Urinary bladder (tissue), 4 donors: ENCODE data around the gene STH. TPM values are rescaled to one million over a fixed set of nuclear protein-coding genes. Genes with fewer than 3 reads are reported as not detected.

Experiments used
- DNase-seq: peaks from one replicate; pipeline ENCODE4 v3.0.0-alpha.2; 2015; ENCODE audit errors: extremely low spot score
- H3K27ac ChIP-seq: one replicate; pipeline ENCODE4 v1.5.1; 2013; ENCODE audit warnings: low read depth, mild to moderate bottlenecking, moderate library complexity
- H3K36me3 ChIP-seq: one replicate; pipeline ENCODE4 v1.6.1; 2013; ENCODE audit warnings: mild to moderate bottlenecking, moderate library complexity; ENCODE audit not compliant: insufficient read depth
- H3K4me1 ChIP-seq: one replicate; pipeline ENCODE4 v1.6.1; 2013; ENCODE audit warnings: mild to moderate bottlenecking, moderate library complexity; ENCODE audit not compliant: insufficient read depth
- H3K4me3 ChIP-seq: one replicate; pipeline ENCODE4 v1.5.1; 2013; ENCODE audit warnings: low read depth, low read length
- WGBS: extraction: QIAGEN DNeasy Blood & Tissue Kit; methylation state at CpG from one replicate; pipeline ENCODE4 v1.1.7; 2013; 5-methylcytosine and 5-hydroxymethylcytosine counted together
- polyA plus RNA-seq: library from polyadenylated mRNA; stranded (reverse); fragments of 200-250 nt; gene quantifications from one replicate; pipeline ENCODE4 v1.2.3, GENCODE V29; 2013
- total RNA-seq: library from RNA; depleted of rRNA; stranded (reverse); fragments of >200 nt; gene quantifications from one replicate; pipeline ENCODE4 v1.2.3, GENCODE V29; 2014
- donor health status: healthy with polysubstance abuse.
- donor health status: healthy.

Gene STH
- total and polyA plus RNA-seq, 2 donors: not detected

GRCh38 chr17:46025510-46026165 lies 26.6 kb downstream of the STH start:
- Histone ChIP-seq H3K4me3 (no peak overlapping the region), H3K27ac (no peak overlapping the region), H3K4me1 (no peaks in the 10 kb centered on the region), H3K36me3 (no peaks in the 10 kb centered on the region)
- no peak for DNase-seq
- 67% methylated on average over 8 of the region's 8 CpGs for WGBS

GRCh38 chr17:46026166-46027047 lies 27.4 kb downstream of the STH start:
- DNase-seq: no peak
- no peak overlapping the region for H3K4me3 ChIP-seq
- no peaks in the 10 kb centered on the region for H3K4me1 ChIP-seq
- 78% methylated on average over 17 of the region's 17 CpGs for WGBS
- H3K27ac ChIP-seq: no peak overlapping the region
- no peaks in the 10 kb centered on the region for H3K36me3 ChIP-seq

GRCh38 chr17:46027048-46027975 lies 28.3 kb downstream of the STH start:
- Histone ChIP-seq H3K27ac (no peak overlapping the region), H3K36me3 (no peaks in the 10 kb centered on the region)
- whole genome bisulfite sequencing: 74% methylated on average over 12 of the region's 12 CpGs

GRCh38 chr17:46027976-46028325 lies 28.9 kb downstream of the STH start:
- no peak overlapping the region for H3K27ac ChIP-seq
- H3K4me1 ChIP-seq: no peaks in the 10 kb centered on the region
- no peaks in the 10 kb centered on the region for H3K36me3 ChIP-seq
- WGBS: 78% methylated on average over 4 of the region's 4 CpGs
- H3K4me3 ChIP-seq: no peak overlapping the region
- DNase-seq: no peak

More at GRCh38 chr17:46027048-46027975, 28.3 kb downstream of the STH start:
- DNase-seq: no peak
- no peaks in the 10 kb centered on the region for H3K4me1 ChIP-seq
- no peak overlapping the region for H3K4me3 ChIP-seq

GRCh38 chr17:46028374-46028773 lies 29.3 kb downstream of the STH start:
- no peak for DNase-seq
- 73% methylated on average over 3 of the region's 3 CpGs for WGBS
- Histone ChIP-seq H3K27ac (no peak overlapping the region), H3K4me1 (no peaks in the 10 kb centered on the region), H3K36me3 (no peaks in the 10 kb centered on the region), H3K4me3 (no peak overlapping the region)

GRCh38 chr17:46028981-46029565 lies 30.0 kb downstream of the STH start:
- no peak overlapping the region for H3K27ac ChIP-seq
- H3K4me1 ChIP-seq: no peaks in the 10 kb centered on the region
- DNase-seq: no peak
- no peak overlapping the region for H3K4me3 ChIP-seq
- WGBS: 77% methylated on average over 4 of the region's 4 CpGs
- no peaks in the 10 kb centered on the region for H3K36me3 ChIP-seq

GRCh38 chr17:46029627-46030026 lies 30.6 kb downstream of the STH start:
- no peak overlapping the region for H3K27ac ChIP-seq
- H3K36me3 ChIP-seq: no peaks in the 10 kb centered on the region
- DNase-seq: no peak
- no peak overlapping the region for H3K4me3 ChIP-seq
- no peaks in the 10 kb centered on the region for H3K4me1 ChIP-seq
- 95% methylated on average over 6 of the region's 6 CpGs for WGBS

- Histone ChIP-seq H3K27ac (no peak overlapping the region), H3K4me3 (no peak overlapping the region), H3K36me3 (no peaks in the 10 kb centered on the region), H3K4me1 (no peaks in the 10 kb centered on the region)
- 74% methylated on average over 3 of the region's 3 CpGs for WGBS
- DNase-seq: no peak
Observed at GRCh38 chr17:46030752-46031151, 31.7 kb downstream of the STH start.

- DNase-seq: no peak
- Histone ChIP-seq H3K4me1 (no peaks in the 10 kb centered on the region), H3K4me3 (no peak overlapping the region), H3K36me3 (peaks cover 3% of the 10 kb centered on the region), H3K27ac (no peak overlapping the region)
- 94% methylated on average over 16 of the region's 16 CpGs for WGBS
Observed at GRCh38 chr17:46031440-46031839, 32.4 kb downstream of the STH start.

GRCh38 chr17:46031920-46032319 lies 32.9 kb downstream of the STH start:
- no peaks in the 10 kb centered on the region for H3K4me1 ChIP-seq
- WGBS: 82% methylated on average over 8 of the region's 8 CpGs
- no peak for DNase-seq
- peaks cover 3% of the 10 kb centered on the region for H3K36me3 ChIP-seq
- no peak overlapping the region for H3K27ac ChIP-seq
- H3K4me3 ChIP-seq: no peak overlapping the region

- H3K4me3 ChIP-seq: no peak overlapping the region
- no peak overlapping the region for H3K27ac ChIP-seq
- DNase-seq: no peak
- 96% methylated on average over 11 of the region's 11 CpGs for WGBS
- H3K36me3 ChIP-seq: peaks cover 3% of the 10 kb centered on the region
- no peaks in the 10 kb centered on the region for H3K4me1 ChIP-seq
Observed at GRCh38 chr17:46032909-46033308, 33.9 kb downstream of the STH start.

GRCh38 chr17:46033392-46033791 lies 34.3 kb downstream of the STH start:
- no peak overlapping the region for H3K27ac ChIP-seq
- H3K36me3 ChIP-seq: peaks cover 3% of the 10 kb centered on the region
- 90% methylated on average over 3 of the region's 3 CpGs for WGBS
- no peak for DNase-seq
- no peak overlapping the region for H3K4me3 ChIP-seq
- H3K4me1 ChIP-seq: no peaks in the 10 kb centered on the region

GRCh38 chr17:46035112-46035818 lies 36.2 kb downstream of the STH start:
- H3K27ac ChIP-seq: no peak overlapping the region
- 83% methylated on average over 3 of the region's 3 CpGs for WGBS
- H3K36me3 ChIP-seq: peaks cover 6% of the 10 kb centered on the region
- no peak overlapping the region for H3K4me3 ChIP-seq
- no peak for DNase-seq
- H3K4me1 ChIP-seq: no peaks in the 10 kb centered on the region
